K562 (cell line): ENCODE results near the gene OBSL1. TPM values are rescaled to one million over a fixed set of nuclear protein-coding genes. Genes with fewer than 3 reads are reported as not detected.
A peak's percentile ranks its signal among the peaks of the same experiment; 100 is the strongest.

ENCODE experiments used
- CTBP1 ChIP-seq: fragments of 450-650 bp; IDR thresholded peaks from 2 replicates; pipeline ENCODE4 v1.6.1; 2016; ENCODE audit warnings: borderline replicate concordance
- MAFF ChIP-seq: IDR thresholded peaks from 2 replicates; pipeline ENCODE4 v1.6.1; 2012; ENCODE audit warnings: low read length, improper control_type of control experiment
- NFE2L1 ChIP-seq: fragments of 450-650 bp; IDR thresholded peaks from 2 replicates; pipeline ENCODE4 v1.6.1; 2016; ENCODE audit warnings: missing genetic modification characterization, low read depth, mild to moderate bottlenecking, missing compliant biosample characterization, moderate library complexity, borderline replicate concordance
- NR2C2 ChIP-seq, 2 experiments: fragments of 200-800 bp in 1 of 2; sonication (Bioruptor generic) in 1 of 2; sonication (generic) in 1 of 2; formaldehyde crosslinking in 1 of 2; IDR thresholded peaks; 2 replicates each; pipeline versions ENCODE4 v1.6.1 to v1.8.0; 2016 to 2022; ENCODE audit warnings: mild to moderate bottlenecking in 1 of 2, missing compliant biosample characterization in 1 of 2, missing genetic modification characterization in 1 of 2, missing genetic modification reagents in 1 of 2
- RERE ChIP-seq: sonication (generic); formaldehyde crosslinking; IDR thresholded peaks from 2 replicates; pipeline ENCODE4 v1.8.0; 2023; ENCODE audit warnings: missing genetic modification reagents, mild to moderate bottlenecking, borderline replicate concordance
- SMAD4 ChIP-seq: fragments of 250-450 bp; sonication (Bioruptor Pico); conservative IDR thresholded peaks from 2 replicates; pipeline ENCODE4 v1.8.0; 2021; ENCODE audit warnings: inconsistent platforms, mild to moderate bottlenecking, moderate library complexity
- SMARCC2 ChIP-seq: fragments of 450-650 bp; IDR thresholded peaks from 2 replicates; pipeline ENCODE4 v1.6.1; 2017; ENCODE audit warnings: antibody characterized with exemption, moderate library complexity, mild to moderate bottlenecking, low read depth
- ZBTB9 ChIP-seq: fragments of 450-650 bp; formaldehyde crosslinking; IDR thresholded peaks from 2 replicates; pipeline ENCODE4 v1.4.0; 2020; ENCODE audit warnings: mild to moderate bottlenecking, moderate library complexity
- ZMIZ1 ChIP-seq, 2 experiments: fragments of 150-350 bp in 1 of 2; IDR thresholded peaks; 2 replicates each; pipeline ENCODE4 v1.6.1; 2012 to 2016; ENCODE audit warnings: low read depth in 2 of 2, low read length in 2 of 2, mild to moderate bottlenecking in 1 of 2, moderate library complexity in 1 of 2
- ZNF121 ChIP-seq: sonication (generic); formaldehyde crosslinking; conservative IDR thresholded peaks from 2 replicates; pipeline ENCODE4 v1.8.0; 2022; ENCODE audit warnings: missing genetic modification reagents
- ZNF175 ChIP-seq: fragments of 200-800 bp; sonication (Bioruptor generic); IDR thresholded peaks from 2 replicates; pipeline ENCODE4 v1.6.1; 2016; ENCODE audit warnings: low read depth, mild to moderate bottlenecking, missing genetic modification characterization, missing compliant biosample characterization
- ZNF830 ChIP-seq: fragments of 250-450 bp; sonication (Bioruptor Pico); IDR thresholded peaks from 2 replicates; pipeline ENCODE4 v1.5.0; 2021; ENCODE audit warnings: mild to moderate bottlenecking
- polyA plus RNA-seq, 8 experiments: library from polyadenylated mRNA; depleted of rRNA in 4 of 8; stranded (reverse) in 5 of 8; unstranded in 3 of 8; fragments of >200 nt; fragmentation: Nextera tagmentation in 2 of 8; fragmentation: Illumina TruSeq in 1 of 8; extraction: Ambion mirVana in 2 of 8; extraction: Trizol in 1 of 8; gene quantifications; 2 replicates each; pipeline versions ENCODE4 v1.2.1 to v1.2.3, GENCODE V29; 2011 to 2014; ENCODE audit warnings: inconsistent platforms in 1 of 8, missing spikeins in 1 of 8
- total RNA-seq, 7 experiments: library from RNA; depleted of rRNA in 6 of 7; stranded (reverse); fragments of >200 nt in 6 of 7; fragmentation: Illumina TruSeq in 2 of 7; extraction: Trizol in 2 of 7; gene quantifications; 2 replicates each; pipeline versions ENCODE4 v1.2.1 to v1.2.3, GENCODE V29; 2011 to 2021; ENCODE audit warnings: low replicate concordance in 1 of 7
- TF ChIP-seq, protein P1 (sequence below): fragments of 450-650 bp; IDR thresholded peaks from 2 replicates; pipeline ENCODE4 v1.7.0; 2016; ENCODE audit warnings: borderline replicate concordance

OBSL1 gene
- total and polyA plus RNA-seq, 9 of the 15 experiments (the other 6 are each of a cell fraction or from before 2014, with no cell fraction given): 1.2 to 26.6 (median 8.6) TPM

DNA sequence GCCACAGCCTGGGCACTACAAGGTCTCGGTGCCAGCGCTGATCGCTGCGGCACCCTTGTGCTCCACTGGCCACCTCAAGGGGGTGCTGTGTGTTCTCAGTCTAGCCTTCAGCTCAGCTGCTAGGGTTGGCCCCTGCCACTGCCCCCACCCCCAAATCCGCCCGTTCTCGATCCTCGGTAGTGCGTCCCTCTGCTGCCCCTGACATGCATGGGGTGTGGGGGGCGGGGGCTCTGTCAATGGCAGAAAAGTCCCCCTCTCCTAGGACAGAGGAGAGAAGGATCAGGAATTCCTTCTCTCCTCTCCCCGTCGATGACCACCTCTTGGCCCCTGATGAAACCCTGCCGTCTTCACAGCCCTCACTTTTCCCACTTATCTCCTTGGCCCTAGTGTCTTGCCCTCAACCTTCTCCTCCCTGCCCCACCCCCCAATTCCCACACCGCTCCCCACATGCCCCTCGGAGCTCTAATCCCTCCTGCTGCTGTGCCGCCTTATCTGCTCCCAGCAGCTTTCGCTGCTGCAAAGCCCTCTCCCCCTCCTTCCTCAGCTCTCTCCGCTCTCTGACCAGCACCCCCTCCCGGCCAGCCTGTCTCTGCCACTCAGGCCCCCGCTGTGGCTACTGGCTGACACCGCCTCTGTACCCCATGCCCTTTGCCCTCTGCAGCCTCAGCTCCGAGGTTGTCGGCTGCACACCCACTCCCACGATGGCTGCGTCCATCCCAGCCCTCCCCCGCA is 61.4 kb downstream of the OBSL1 start (continued):
- TF ChIP-seq ZBTB9: peak; percentile 18; the same call in 1 of the 2 replicates
- peak; percentile 82 for TF ChIP-seq SMARCC2
- no peak for TF ChIP-seq NFE2L1
- TF ChIP-seq NR2C2 (CRISPR knock-in tag; IDR thresholded peaks at IDR 0.05): peak; percentile 64; the same call in 1 of the 2 replicates
- TF ChIP-seq NR2C2 (tag; IDR thresholded peaks at IDR 0.05): peak; percentile 90
- TF ChIP-seq ZMIZ1 (IDR thresholded peaks at IDR 0.05; ENCODE audit: low read depth in 2 of 2, low read length in 2 of 2): peak in 1 of 2 experiments; percentile 94; a peak in 2 of 4 replicates
- peak; percentile 72 for TF ChIP-seq SMAD4
- no peak for TF ChIP-seq MAFF
- TF ChIP-seq, protein P1, sequence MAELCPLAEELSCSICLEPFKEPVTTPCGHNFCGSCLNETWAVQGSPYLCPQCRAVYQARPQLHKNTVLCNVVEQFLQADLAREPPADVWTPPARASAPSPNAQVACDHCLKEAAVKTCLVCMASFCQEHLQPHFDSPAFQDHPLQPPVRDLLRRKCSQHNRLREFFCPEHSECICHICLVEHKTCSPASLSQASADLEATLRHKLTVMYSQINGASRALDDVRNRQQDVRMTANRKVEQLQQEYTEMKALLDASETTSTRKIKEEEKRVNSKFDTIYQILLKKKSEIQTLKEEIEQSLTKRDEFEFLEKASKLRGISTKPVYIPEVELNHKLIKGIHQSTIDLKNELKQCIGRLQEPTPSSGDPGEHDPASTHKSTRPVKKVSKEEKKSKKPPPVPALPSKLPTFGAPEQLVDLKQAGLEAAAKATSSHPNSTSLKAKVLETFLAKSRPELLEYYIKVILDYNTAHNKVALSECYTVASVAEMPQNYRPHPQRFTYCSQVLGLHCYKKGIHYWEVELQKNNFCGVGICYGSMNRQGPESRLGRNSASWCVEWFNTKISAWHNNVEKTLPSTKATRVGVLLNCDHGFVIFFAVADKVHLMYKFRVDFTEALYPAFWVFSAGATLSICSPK: no peak
- TF ChIP-seq ZNF175: peak; percentile 93
- no peak for TF ChIP-seq ZNF830 (CRISPR knock-in tag)
- TF ChIP-seq ZNF121: no peak
- 0 out of 2 replicates have a peak, but pooled peaks have one; percentile 57 for TF ChIP-seq RERE (CRISPR knock-in tag)
- TF ChIP-seq CTBP1: peak; percentile 75
